B cell (primary cell): ENCODE results near the gene EGLN2. TPM values are rescaled to one million over a fixed set of nuclear protein-coding genes. Genes with fewer than 3 reads are reported as not detected.

Experiments used
- ATAC-seq: fragments of 200-7000 bp; cut with Tn5 transposase; one replicate; pipeline ENCODE4 v1.10.0; 2021; ENCODE audit warnings: low read depth, mild to moderate bottlenecking, moderate number of reproducible peaks, moderate library complexity
- CTCF ChIA-PET: fragments of 350-600 bp; sonication (Branson Sonifier 250); formaldehyde crosslinking; loops from one replicate; lab custom pipeline; 2021; ENCODE audit warnings: antibody characterized with exemption, inconsistent platforms; lab: Charles Lee
- POLR2A ChIA-PET: fragments of 350-600 bp; sonication (Branson Sonifier 250); formaldehyde crosslinking; loops from one replicate; lab custom pipeline; 2021; ENCODE audit warnings: antibody characterized with exemption; lab: Charles Lee
- DNase-seq: peaks from one replicate; pipeline ENCODE4 v3.0.0; 2013
- H2AFZ ChIP-seq: 2 replicates; pipeline ENCODE4 v1.6.1; 2012; ENCODE audit warnings: mild to moderate bottlenecking, low read depth, low read length; ENCODE audit not compliant: insufficient read depth, poor library complexity, severe bottlenecking
- H3K27ac ChIP-seq, 2 donors: 1 replicate in 1 of 2; 2 replicates in 1 of 2; pipeline ENCODE4 v1.5.1; 2012 to 2013; ENCODE audit warnings: low read length in 2 of 2, mild to moderate bottlenecking in 2 of 2, moderate library complexity in 1 of 2
- H3K27me3 ChIP-seq, 4 experiments: fragments of 200-600 bp in 1 of 4; sonication (generic) in 1 of 4; replicated peaks in 1 of 4; 1 replicate in 2 of 4; 2 replicates in 2 of 4; pipeline versions ENCODE4 v1.6.1 to v1.7.0; 2013 to 2016; ENCODE audit warnings: low read length in 3 of 4, mild to moderate bottlenecking in 2 of 4, mixed read lengths in 1 of 4, moderate library complexity in 1 of 4; ENCODE audit not compliant: insufficient read depth in 4 of 4, control insufficient read depth in 3 of 4; ENCODE audit errors: control extremely low read depth in 1 of 4
- H3K36me3 ChIP-seq, 2 experiments: replicated peaks in 1 of 2; 1 replicate in 1 of 2; 2 replicates in 1 of 2; pipeline versions ENCODE4 v1.6.1 to v1.7.1; 2013; ENCODE audit warnings: low read length in 1 of 2; ENCODE audit not compliant: insufficient read depth in 2 of 2, control insufficient read depth in 1 of 2; ENCODE audit errors: control extremely low read depth in 1 of 2, extremely low read depth in 1 of 2
- H3K4me1 ChIP-seq, 2 donors: fragments of 200-600 bp in 1 of 2; sonication (generic) in 1 of 2; 1 replicate in 1 of 2; 2 replicates in 1 of 2; pipeline versions ENCODE4 v1.5.1 to v1.6.1; 2013 to 2017; ENCODE audit warnings: low read length in 2 of 2; ENCODE audit not compliant: control insufficient read depth in 2 of 2, insufficient read depth in 2 of 2
- H3K4me2 ChIP-seq: replicated peaks from 2 replicates; pipeline ENCODE3; 2012; ENCODE audit warnings: mild to moderate bottlenecking, low read depth, low read length; ENCODE audit not compliant: poor library complexity, severe bottlenecking
- H3K4me3 ChIP-seq, 5 experiments: fragments of 200-600 bp in 1 of 5; sonication (generic) in 1 of 5; 1 replicate in 3 of 5; 2 replicates in 2 of 5; pipeline versions ENCODE4 v1.5.1 to v1.7.0; 2011 to 2016; ENCODE audit warnings: low read length in 4 of 5, mild to moderate bottlenecking in 4 of 5, low read depth in 2 of 5, control low read depth in 1 of 5, moderate library complexity in 1 of 5; ENCODE audit not compliant: insufficient read depth in 1 of 5; ENCODE audit errors: control extremely low read depth in 1 of 5, extremely low read depth in 1 of 5
- H3K79me2 ChIP-seq: fragments of 200-600 bp; sonication (generic); one replicate; pipeline ENCODE4 v1.6.0; 2016; ENCODE audit warnings: low read length; ENCODE audit not compliant: control insufficient read depth, insufficient read depth
- H3K9ac ChIP-seq: fragments of 200-600 bp; sonication (generic); 2 replicates; pipeline ENCODE4 v1.6.1; 2017; ENCODE audit warnings: mild to moderate bottlenecking, low read length, moderate library complexity
- H3K9me3 ChIP-seq, 3 donors: one replicate each; pipeline versions ENCODE4 v1.6.1 to v1.7.1; 2013; ENCODE audit warnings: low read length in 2 of 3; ENCODE audit not compliant: control insufficient read depth in 2 of 3, insufficient read depth in 1 of 3; ENCODE audit errors: control extremely low read depth in 1 of 3
- H4K20me1 ChIP-seq: 2 replicates; pipeline ENCODE4 v1.6.0; 2012; ENCODE audit warnings: mild to moderate bottlenecking, low read length; ENCODE audit not compliant: insufficient read depth, control insufficient read depth, poor library complexity, severe bottlenecking
- H3K27ac Mint-ChIP-seq: one replicate; pipeline ENCODE4 v1.8.0; 2021; ENCODE audit warnings: mixed read lengths
- H3K27me3 Mint-ChIP-seq: one replicate; pipeline ENCODE4 v1.8.0; 2021; ENCODE audit warnings: mixed read lengths
- H3K4me1 Mint-ChIP-seq: one replicate; pipeline ENCODE4 v1.8.0; 2021; ENCODE audit warnings: mixed read lengths
- H3K4me3 Mint-ChIP-seq: one replicate; pipeline ENCODE4 v1.8.0; 2021; ENCODE audit warnings: mixed read lengths
- H3K9me3 Mint-ChIP-seq: one replicate; pipeline ENCODE4 v1.8.0; 2022; ENCODE audit warnings: mixed read lengths; ENCODE audit not compliant: insufficient read depth
- CTCF ChIP-seq: fragments of 200-600 bp; IDR thresholded peaks from one replicate; pipeline ENCODE4 v1.8.0; 2022; ENCODE audit warnings: antibody characterized with exemption, mild to moderate bottlenecking
- EZH2 ChIP-seq: IDR thresholded peaks from 2 replicates; pipeline ENCODE4 v1.6.1; 2012; ENCODE audit warnings: borderline replicate concordance, low read depth, mild to moderate bottlenecking, moderate library complexity, low read length; ENCODE audit not compliant: insufficient read depth, poor library complexity, severe bottlenecking
- WGBS: methylation state at CpG from one replicate; pipeline ENCODE4 v1.1.5; 2013; ENCODE audit warnings: missing lambda C conversion rate; ENCODE audit not compliant: insufficient coverage; 5-methylcytosine and 5-hydroxymethylcytosine counted together
- intact Hi-C: fragments of 100-400 bp; cut with micrococcal nuclease; formaldehyde crosslinking; loops from one replicate; pipeline ENCODE4 v1.10.0; 2022
- polyA plus RNA-seq: library from polyadenylated mRNA; depleted of rRNA; stranded (reverse); fragments of >200 nt; gene quantifications from 2 replicates; pipeline ENCODE4 v1.2.3, GENCODE V29; 2012
- total RNA-seq, 2 donors: library from RNA; stranded (reverse); fragments of 120-200 nt in 1 of 2; gene quantifications; 1 replicate in 1 of 2; 2 replicates in 1 of 2; pipeline versions ENCODE4 v1.2.3 to v1.2.4, GENCODE V29; 2013 to 2022

The EGLN2 gene
- total and polyA plus RNA-seq, 2 donors (not counting 1 experiment from before 2014, with no cell fraction given), result 130 to 178 TPM

- WGBS, result 85% methylated on average over 18 of the region's 18 CpGs
- H4K20me1 ChIP-seq, result peaks cover 74% of the 10 kb centered on the region
- no peaks in the 10 kb centered on the region for H3K9me3 Mint-ChIP-seq
- no peaks in the 10 kb centered on the region for H3K27me3 ChIP-seq
- H3K9me3 ChIP-seq, result no peaks in the 10 kb centered on the region
- no peaks in the 10 kb centered on the region for H3K27me3 Mint-ChIP-seq
- peak overlapping the region; percentile 24 to 86 for H3K27ac ChIP-seq
- ChIA-PET POLR2A (interaction anchor here (0.5 to 1.4 kb wide), 6 partner anchors 9 to 387 kb away, joined by 3 to 8 read pairs (median 4); partner anchors contain the start of genes ACTMAP, EGLN2, RAB4B and SNRPA), CTCF (interaction anchor here (0.8 to 4.8 kb wide), 11 partner anchors 9 to 145 kb away, joined by 3 to 39 read pairs (median 6); partner anchors contain the start of genes ACTMAP, COQ8B, EGLN2 and ITPKC)
- ATAC-seq, result no peak
- intact Hi-C loops, result loop anchor here (1.0 to 2.0 kb wide), 2 partner anchors 9 to 57 kb away; partner anchors contain the start of genes ACTMAP and SNRPA
- H3K27ac Mint-ChIP-seq, result peak overlapping the region; percentile 85
- no peak overlapping the region for H2AFZ ChIP-seq
- DNase-seq, result peak; percentile 45
- TF ChIP-seq EZH2 (no peak), CTCF (peak; percentile 63)
- H3K4me2 ChIP-seq, result peak overlapping the region; percentile 93
- peaks cover 59 to 76% of the 10 kb centered on the region in 2 donors for H3K4me1 ChIP-seq
- H3K4me3 Mint-ChIP-seq, result peak overlapping the region; percentile 60
- H3K4me1 Mint-ChIP-seq, result peaks cover 81% of the 10 kb centered on the region
- peaks cover 71% of the 10 kb centered on the region for H3K79me2 ChIP-seq
- H3K4me3 ChIP-seq, result no peak overlapping the region
- H3K36me3 ChIP-seq, result peaks cover 0 to 69% of the 10 kb centered on the region in 2 experiments
- no peak overlapping the region for H3K9ac ChIP-seq
These were observed 8.4 kb downstream of the EGLN2 start for GRCh38 chr19:40807147-40808020.
